Gastroesophageal sphincter (tissue), 4 donors: Measurements from ENCODE around the gene KBTBD12. TPM values are rescaled to one million over a fixed set of nuclear protein-coding genes. Genes with fewer than 3 reads are reported as not detected.

Experiments used
- ATAC-seq: fragments of 150-250 bp; one replicate; pipeline ENCODE4 v1.9.1; 2016; ENCODE audit warnings: mild to moderate bottlenecking, moderate library complexity
- H3K27ac ChIP-seq, 4 donors: fragments of 200-600 bp; sonication (generic) in 3 of 4; 1 replicate in 3 of 4; 2 replicates in 1 of 4; pipeline ENCODE4 v1.5.1; 2016 to 2019
- H3K27me3 ChIP-seq: fragments of 200-600 bp; sonication (generic); one replicate; pipeline ENCODE4 v1.5.1; 2019
- H3K36me3 ChIP-seq, 2 donors: fragments of 200-600 bp; sonication (generic); one replicate each; pipeline ENCODE4 v1.5.1; 2019; ENCODE audit warnings: control low read depth in 1 of 2
- H3K4me1 ChIP-seq, 3 donors: fragments of 200-600 bp; sonication (generic); 1 replicate in 2 of 3; 2 replicates in 1 of 3; pipeline ENCODE4 v1.5.1; 2016 to 2019; ENCODE audit warnings: control low read depth in 2 of 3
- H3K4me3 ChIP-seq, 2 donors: fragments of 200-600 bp; sonication (generic); one replicate each; pipeline ENCODE4 v1.5.1; 2019; ENCODE audit warnings: mild to moderate bottlenecking in 1 of 2, moderate library complexity in 1 of 2
- H3K9me3 ChIP-seq, 3 donors: fragments of 200-600 bp; sonication (generic); one replicate each; pipeline ENCODE4 v1.5.1; 2017 to 2019; ENCODE audit warnings: control low read depth in 2 of 3
- CTCF ChIP-seq, 4 experiments: fragments of 200-600 bp in 2 of 4; fragments of 450-650 bp in 2 of 4; sonication (generic) in 1 of 4; IDR thresholded peaks; one replicate each; pipeline ENCODE4 v1.5.1; 2017 to 2019; ENCODE audit warnings: antibody characterized with exemption in 4 of 4, mild to moderate bottlenecking in 2 of 4, moderate library complexity in 2 of 4
- EP300 ChIP-seq: sonication (generic); formaldehyde crosslinking; IDR thresholded peaks from one replicate; pipeline ENCODE4 v1.6.1; 2017; ENCODE audit warnings: antibody characterized with exemption, mild to moderate bottlenecking
- POLR2A ChIP-seq, 2 donors: fragments of 450-650 bp; IDR thresholded peaks; one replicate each; pipeline ENCODE4 v1.6.1; 2017; ENCODE audit warnings: antibody characterized with exemption in 2 of 2, mild to moderate bottlenecking in 2 of 2, moderate library complexity in 1 of 2
- POLR2AphosphoS5 ChIP-seq: sonication (generic); formaldehyde crosslinking; IDR thresholded peaks from one replicate; pipeline ENCODE4 v1.6.1; 2017; ENCODE audit warnings: antibody characterized with exemption
- WGBS, 2 donors: methylation state at CpG; one replicate each; pipeline ENCODE4 v1.1.5; 2018; ENCODE audit warnings: low coverage in 1 of 2; 5-methylcytosine and 5-hydroxymethylcytosine counted together
- total RNA-seq, 4 donors: library from RNA; depleted of rRNA; stranded (reverse); fragments of >200 nt; gene quantifications; one replicate each; pipeline ENCODE4 v1.1.0, GENCODE V29; 2016

KBTBD12 gene
- total RNA-seq, 4 donors from 2014 or later = 2.2 to 11.2 (median 5.8) TPM

DNA sequence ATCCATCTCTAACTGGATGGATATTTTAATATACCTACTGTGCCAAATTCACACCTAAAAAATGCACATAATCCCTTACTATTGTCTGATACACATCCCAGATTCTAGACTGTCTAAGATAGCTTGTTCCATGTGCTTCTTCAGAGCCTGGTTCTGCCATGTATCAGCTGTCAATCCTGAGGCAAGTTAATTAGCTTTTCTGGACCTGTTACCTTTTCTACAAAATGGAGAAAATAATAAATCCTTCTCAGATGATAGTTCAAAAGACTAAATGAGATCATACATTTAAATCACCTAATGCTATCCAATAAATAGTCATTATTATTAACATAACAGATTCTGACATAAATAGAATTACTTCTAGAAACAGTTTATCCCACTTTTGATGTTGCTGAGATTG, 66.1 kb downstream of the KBTBD12 start:
- H3K27ac ChIP-seq = no peak overlapping the region
- peaks cover 0 to 22% of the 10 kb centered on the region in 2 donors for H3K36me3 ChIP-seq
- no peaks in the 10 kb centered on the region for H3K27me3 ChIP-seq
- no peaks in the 10 kb centered on the region for H3K4me1 ChIP-seq
- no peaks in the 10 kb centered on the region for H3K9me3 ChIP-seq
- ATAC-seq = no peak
- TF ChIP-seq POLR2AphosphoS5 (no peak), CTCF (IDR thresholded peaks at IDR 0.05) (no peak), EP300 (no peak), POLR2A (IDR thresholded peaks at IDR 0.05) (no peak)
- H3K4me3 ChIP-seq = no peak overlapping the region

GRCh38 chr3:127982155-127982554, 67.1 kb downstream of the KBTBD12 start:
- no peak for ATAC-seq
- no peaks in the 10 kb centered on the region for H3K27me3 ChIP-seq
- WGBS, 2 donors = 100% methylated on average over 1 of the region's 3 CpGs; no CpG with 5 or more reads in 1 of the 2 donors
- H3K4me3 ChIP-seq = no peak overlapping the region
- no peak for TF ChIP-seq CTCF (IDR thresholded peaks at IDR 0.05)
- TF ChIP-seq POLR2AphosphoS5 = no peak
- no peak for TF ChIP-seq POLR2A (IDR thresholded peaks at IDR 0.05)
- no peak for TF ChIP-seq EP300
- no peaks in the 10 kb centered on the region for H3K9me3 ChIP-seq
- peaks cover 0 to 22% of the 10 kb centered on the region in 2 donors for H3K36me3 ChIP-seq
- peaks cover 0 to 5% (median 0%) of the 10 kb centered on the region in 3 donors for H3K4me1 ChIP-seq
- no peak overlapping the region for H3K27ac ChIP-seq

DNA sequence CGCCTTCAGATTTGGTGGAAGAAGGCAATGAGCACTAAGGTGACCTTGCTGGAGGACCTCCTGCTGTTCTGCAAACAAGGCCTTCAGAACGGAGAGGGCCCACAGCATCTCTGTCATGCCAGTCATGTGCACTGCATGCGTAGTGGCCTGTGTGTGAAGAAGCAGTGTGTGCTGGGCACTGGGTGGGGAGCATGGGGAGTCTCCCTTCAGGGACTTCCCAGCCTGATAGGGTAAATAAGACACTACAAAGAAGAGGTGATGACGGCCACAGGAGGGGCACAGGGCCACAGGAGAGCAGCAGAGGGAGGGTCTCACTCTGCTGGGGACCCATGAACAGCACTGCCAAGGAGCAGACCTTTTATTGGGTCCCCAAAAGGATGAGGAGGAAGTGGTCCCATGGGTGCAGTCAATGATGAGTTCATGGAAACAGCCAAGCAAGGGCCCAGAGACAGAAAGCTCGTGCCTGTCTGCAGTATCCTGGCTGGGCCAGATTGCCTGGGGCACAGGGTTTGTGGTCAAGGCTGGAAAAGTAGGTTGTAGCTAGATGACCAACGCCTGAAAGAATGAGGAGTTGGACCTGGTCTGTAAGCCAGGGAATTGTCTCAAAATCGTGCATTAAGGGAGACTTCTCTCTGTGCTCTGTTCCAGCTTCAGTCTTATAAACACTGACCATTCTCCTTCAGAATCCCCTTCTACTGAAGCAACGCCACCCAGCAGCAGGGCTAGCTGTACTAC, 69.4 kb downstream of the KBTBD12 start:
- Histone ChIP-seq H3K27ac (no peak overlapping the region), H3K4me3 (no peak overlapping the region), H3K4me1 (peaks cover 0 to 5% (median 0%) of the 10 kb centered on the region in 3 donors), H3K9me3 (no peaks in the 10 kb centered on the region), H3K36me3 (peaks cover 0 to 16% of the 10 kb centered on the region in 2 donors), H3K27me3 (no peaks in the 10 kb centered on the region)
- TF ChIP-seq EP300 (no peak), POLR2AphosphoS5 (no peak), POLR2A (IDR thresholded peaks at IDR 0.05) (no peak), CTCF (IDR thresholded peaks at IDR 0.05) (no peak)
- ATAC-seq = no peak
- WGBS, 2 donors = 78 to 88% methylated on average over 4 of the region's 8 CpGs

GRCh38 chr3:127985216-127985615, 70.2 kb downstream of the KBTBD12 start:
- Histone ChIP-seq H3K27ac (no peak overlapping the region), H3K27me3 (no peaks in the 10 kb centered on the region), H3K4me1 (peaks cover 0 to 5% (median 0%) of the 10 kb centered on the region in 3 donors), H3K9me3 (no peaks in the 10 kb centered on the region), H3K36me3 (peaks cover 0 to 16% of the 10 kb centered on the region in 2 donors), H3K4me3 (no peak overlapping the region)
- 78 to 79% methylated on average over 2 to 3 of the region's 4 CpGs for WGBS, 2 donors
- no peak for ATAC-seq
- TF ChIP-seq POLR2AphosphoS5 = no peak
- TF ChIP-seq POLR2A (IDR thresholded peaks at IDR 0.05) = no peak
- no peak for TF ChIP-seq CTCF (IDR thresholded peaks at IDR 0.05)
- no peak for TF ChIP-seq EP300

- Histone ChIP-seq H3K27me3 (no peaks in the 10 kb centered on the region), H3K4me3 (no peak overlapping the region), H3K9me3 (no peaks in the 10 kb centered on the region), H3K36me3 (peaks cover 0 to 16% of the 10 kb centered on the region in 2 donors), H3K27ac (no peak overlapping the region), H3K4me1 (peaks cover 0 to 5% (median 0%) of the 10 kb centered on the region in 3 donors)
- no peak for TF ChIP-seq EP300
- TF ChIP-seq POLR2AphosphoS5 = no peak
- TF ChIP-seq POLR2A (IDR thresholded peaks at IDR 0.05) = no peak
- no peak for TF ChIP-seq CTCF (IDR thresholded peaks at IDR 0.05)
- WGBS, 2 donors = 85% methylated on average over 5 of the region's 13 CpGs; no CpG with 5 or more reads in 1 of the 2 donors
- ATAC-seq = no peak
Observed at GRCh38 chr3:127985655-127986225, 70.7 kb downstream of the KBTBD12 start.
